PC-3 (cell line): Measurements from ENCODE around the gene MIA.

Source experiments
- CTCF ChIP-seq: fragments of 300-600 bp; sonication (generic); conservative IDR thresholded peaks from 2 replicates; pipeline ENCODE4 v1.5.1; 2017; ENCODE audit warnings: antibody characterized with exemption, low read depth, mild to moderate bottlenecking, low read length
- EZH2 ChIP-seq: fragments of 300-600 bp; sonication (generic); IDR thresholded peaks from one replicate; pipeline ENCODE4 v1.6.1; 2017; ENCODE audit warnings: antibody characterized with exemption, mild to moderate bottlenecking, low read length; ENCODE audit not compliant: unreplicated experiment

- TF ChIP-seq CTCF (no peak), EZH2 (no peak)
Measured at GRCh38 chr19:40736661-40737060, 38.7 kb upstream of the MIA start.
